Liver (tissue), 9 donors: ENCODE data around the gene QKI. TPM values are rescaled to one million over a fixed set of nuclear protein-coding genes. Genes with fewer than 3 reads are reported as not detected.

ENCODE experiments used
- DNase-seq: peaks from one replicate; pipeline ENCODE4 v3.0.0-alpha.2; 2017; ENCODE audit warnings: low spot score
- H3K27ac ChIP-seq, 2 donors: one replicate each; pipeline ENCODE4 v1.7.0; 2013; ENCODE audit warnings: inconsistent platforms in 2 of 2, low read length in 2 of 2, control low read depth in 1 of 2, low read depth in 1 of 2, mild to moderate bottlenecking in 1 of 2
- H3K27me3 ChIP-seq, 4 donors: one replicate each; pipeline versions ENCODE4 v1.6.1 to v1.7.0; 2013; ENCODE audit warnings: low read length in 3 of 4, inconsistent platforms in 1 of 4, mild to moderate bottlenecking in 1 of 4, moderate library complexity in 1 of 4; ENCODE audit not compliant: control insufficient read depth in 4 of 4, insufficient read depth in 4 of 4
- H3K36me3 ChIP-seq, 4 donors: one replicate each; pipeline versions ENCODE4 v1.6.1 to v1.7.0; 2013; ENCODE audit warnings: low read length in 3 of 4, mild to moderate bottlenecking in 3 of 4, low read depth in 1 of 4, moderate library complexity in 1 of 4; ENCODE audit not compliant: control insufficient read depth in 4 of 4, insufficient read depth in 3 of 4
- H3K4me1 ChIP-seq, 4 donors: one replicate each; pipeline versions ENCODE4 v1.6.1 to v1.7.0; 2013; ENCODE audit warnings: low read length in 3 of 4, mild to moderate bottlenecking in 3 of 4, moderate library complexity in 1 of 4; ENCODE audit not compliant: control insufficient read depth in 4 of 4, insufficient read depth in 4 of 4
- H3K4me3 ChIP-seq, 3 donors: one replicate each; pipeline versions ENCODE4 v1.6.1 to v1.7.0; 2013; ENCODE audit warnings: low read length in 3 of 3, control low read depth in 1 of 3, low read depth in 1 of 3, mild to moderate bottlenecking in 1 of 3
- H3K9ac ChIP-seq, 2 donors: one replicate each; pipeline ENCODE4 v1.7.0; 2013; ENCODE audit warnings: low read length in 2 of 2, mild to moderate bottlenecking in 2 of 2, moderate library complexity in 2 of 2, control low read depth in 1 of 2, low read depth in 1 of 2
- H3K9me3 ChIP-seq, 4 donors: one replicate each; pipeline versions ENCODE4 v1.6.1 to v1.7.0; 2013; ENCODE audit warnings: low read length in 3 of 4; ENCODE audit not compliant: control insufficient read depth in 4 of 4
- ATF3 ChIP-seq: IDR thresholded peaks from 2 replicates; pipeline ENCODE4 v1.6.1; 2016; ENCODE audit warnings: antibody characterized with exemption
- EGR1 ChIP-seq, 2 donors: IDR thresholded peaks; 2 replicates each; pipeline ENCODE4 v1.6.1; 2016 to 2018; ENCODE audit warnings: antibody characterized with exemption in 2 of 2, low read depth in 2 of 2
- FOXA1 ChIP-seq: IDR thresholded peaks from 2 replicates; pipeline ENCODE4 v1.6.1; 2016; ENCODE audit warnings: antibody characterized with exemption
- FOXA2 ChIP-seq: IDR thresholded peaks from 2 replicates; pipeline ENCODE4 v1.6.1; 2016; ENCODE audit warnings: antibody characterized with exemption
- HNF4A ChIP-seq, 2 donors: conservative IDR thresholded peaks; 2 replicates each; pipeline ENCODE4 v1.6.1; 2016; ENCODE audit warnings: antibody characterized with exemption in 2 of 2, mild to moderate bottlenecking in 2 of 2
- HNF4G ChIP-seq: IDR thresholded peaks from 2 replicates; pipeline ENCODE4 v1.6.1; 2016; ENCODE audit warnings: antibody characterized with exemption
- MAX ChIP-seq: IDR thresholded peaks from 2 replicates; pipeline ENCODE4 v1.6.1; 2016; ENCODE audit warnings: antibody characterized with exemption
- NR2F2 ChIP-seq: IDR thresholded peaks from 2 replicates; pipeline ENCODE4 v1.6.1; 2016; ENCODE audit warnings: antibody characterized with exemption
- RAD21 ChIP-seq, 2 donors: IDR thresholded peaks; 2 replicates each; pipeline ENCODE4 v1.6.1; 2016; ENCODE audit warnings: antibody characterized with exemption in 2 of 2, mild to moderate bottlenecking in 2 of 2
- RXRA ChIP-seq, 2 donors: IDR thresholded peaks; 2 replicates each; pipeline ENCODE4 v1.6.1; 2017 to 2018; ENCODE audit warnings: antibody characterized with exemption in 2 of 2, mild to moderate bottlenecking in 1 of 2
- SP1 ChIP-seq: IDR thresholded peaks from 2 replicates; pipeline ENCODE4 v1.6.1; 2018; ENCODE audit warnings: antibody characterized with exemption, mild to moderate bottlenecking
- TAF1 ChIP-seq: conservative IDR thresholded peaks from 2 replicates; pipeline ENCODE4 v1.6.1; 2016; ENCODE audit warnings: antibody characterized with exemption, mild to moderate bottlenecking
- YY1 ChIP-seq: IDR thresholded peaks from 2 replicates; pipeline ENCODE4 v1.6.1; 2016; ENCODE audit warnings: antibody characterized with exemption, mild to moderate bottlenecking
- WGBS: extraction: QIAGEN DNeasy Blood & Tissue Kit; methylation state at CpG from one replicate; pipeline ENCODE4 v1.1.7; 2013; 5-methylcytosine and 5-hydroxymethylcytosine counted together
- polyA plus RNA-seq, 2 donors: library from polyadenylated mRNA; stranded (reverse) in 1 of 2; unstranded in 1 of 2; fragments of 200-250 nt in 1 of 2; fragments of >200 nt in 1 of 2; fragmentation: Nextera tagmentation in 1 of 2; extraction: Ambion mirVana in 1 of 2; gene quantifications; one replicate each; pipeline versions ENCODE4 v1.2.1 to v1.2.3, GENCODE V29; 2013 to 2015
- total RNA-seq, 2 donors: library from RNA; depleted of rRNA; stranded (reverse); fragments of >200 nt; gene quantifications; one replicate each; pipeline ENCODE4 v1.2.3, GENCODE V29; 2014
- TF ChIP-seq, protein P1 (sequence below): IDR thresholded peaks from 2 replicates; pipeline ENCODE4 v1.6.1; 2016; ENCODE audit warnings: antibody characterized with exemption
- TF ChIP-seq, protein P2 (sequence below): fragments of 150-350 bp; IDR thresholded peaks from 2 replicates; pipeline ENCODE4 v1.5.1; 2017; ENCODE audit warnings: improper control_type of control experiment, low read depth, low read length; ENCODE audit not compliant: missing input control
- TF ChIP-seq, protein P3 (sequence below): IDR thresholded peaks from 2 replicates; pipeline ENCODE4 v1.6.1; 2016; ENCODE audit warnings: antibody characterized with exemption, mild to moderate bottlenecking
- donor health status: healthy.
- donor health status: healthy.
- donor health status: healthy.
- donor health status: healthy.
- donor health status: healthy.

Gene QKI
- total and polyA plus RNA-seq, 4 donors = 22.7 to 97.0 (median 56.3) TPM

DNA sequence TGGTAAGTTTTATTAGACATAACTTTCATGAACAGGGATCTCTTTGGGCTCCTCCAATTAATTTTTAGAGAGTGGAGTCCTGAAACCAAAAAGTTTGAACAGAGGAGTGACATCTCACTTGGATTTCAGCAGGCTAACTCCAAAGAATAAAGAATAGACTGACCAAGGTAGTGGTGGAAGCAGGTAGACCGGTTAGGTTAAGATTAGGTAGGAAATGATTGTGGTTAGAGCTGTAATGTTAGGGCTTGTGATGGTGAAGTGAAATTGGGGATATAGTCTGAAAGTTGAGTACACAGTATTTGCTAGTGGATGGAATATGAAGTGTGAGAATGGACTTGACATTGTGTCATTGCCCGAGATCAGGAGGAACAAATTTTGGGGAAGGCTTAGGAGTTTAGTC lies 27.8 kb downstream of the QKI start:
- no peak for TF ChIP-seq HNF4G
- no peak for TF ChIP-seq YY1
- no peak for TF ChIP-seq RAD21 (IDR thresholded peaks at IDR 0.05)
- TF ChIP-seq, protein P1, sequence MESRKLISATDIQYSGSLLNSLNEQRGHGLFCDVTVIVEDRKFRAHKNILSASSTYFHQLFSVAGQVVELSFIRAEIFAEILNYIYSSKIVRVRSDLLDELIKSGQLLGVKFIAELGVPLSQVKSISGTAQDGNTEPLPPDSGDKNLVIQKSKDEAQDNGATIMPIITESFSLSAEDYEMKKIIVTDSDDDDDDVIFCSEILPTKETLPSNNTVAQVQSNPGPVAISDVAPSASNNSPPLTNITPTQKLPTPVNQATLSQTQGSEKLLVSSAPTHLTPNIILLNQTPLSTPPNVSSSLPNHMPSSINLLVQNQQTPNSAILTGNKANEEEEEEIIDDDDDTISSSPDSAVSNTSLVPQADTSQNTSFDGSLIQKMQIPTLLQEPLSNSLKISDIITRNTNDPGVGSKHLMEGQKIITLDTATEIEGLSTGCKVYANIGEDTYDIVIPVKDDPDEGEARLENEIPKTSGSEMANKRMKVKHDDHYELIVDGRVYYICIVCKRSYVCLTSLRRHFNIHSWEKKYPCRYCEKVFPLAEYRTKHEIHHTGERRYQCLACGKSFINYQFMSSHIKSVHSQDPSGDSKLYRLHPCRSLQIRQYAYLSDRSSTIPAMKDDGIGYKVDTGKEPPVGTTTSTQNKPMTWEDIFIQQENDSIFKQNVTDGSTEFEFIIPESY = no peak
- TF ChIP-seq TAF1 = no peak
- TF ChIP-seq HNF4A (conservative IDR thresholded peaks at IDR 0.05) = no peak
- Histone ChIP-seq H3K27ac (no peak overlapping the region), H3K9me3 (no peaks in the 10 kb centered on the region), H3K36me3 (peaks cover 0 to 3% (median 0%) of the 10 kb centered on the region in 4 donors), H3K4me1 (peaks cover 8 to 47% (median 26%) of the 10 kb centered on the region in 4 donors), H3K27me3 (no peaks in the 10 kb centered on the region), H3K9ac (no peak overlapping the region), H3K4me3 (no peak overlapping the region)
- DNase-seq = no peak
- 90% methylated on average over 2 of the region's 2 CpGs for WGBS

GRCh38 chr6:163444077-163444476 lies 29.6 kb downstream of the QKI start:
- 63% methylated on average over 2 of the region's 2 CpGs for WGBS
- Histone ChIP-seq H3K36me3 (peaks cover 0 to 4% (median 0%) of the 10 kb centered on the region in 4 donors), H3K27me3 (no peaks in the 10 kb centered on the region), H3K9me3 (no peaks in the 10 kb centered on the region), H3K4me1 (peaks cover 9 to 45% (median 20%) of the 10 kb centered on the region in 4 donors), H3K4me3 (no peak overlapping the region), H3K27ac (peak overlapping the region in 1 of 2 donors; percentile 35), H3K9ac (no peak overlapping the region)
- DNase-seq = no peak
- TF ChIP-seq FOXA2 = no peak
- TF ChIP-seq, protein P2, sequence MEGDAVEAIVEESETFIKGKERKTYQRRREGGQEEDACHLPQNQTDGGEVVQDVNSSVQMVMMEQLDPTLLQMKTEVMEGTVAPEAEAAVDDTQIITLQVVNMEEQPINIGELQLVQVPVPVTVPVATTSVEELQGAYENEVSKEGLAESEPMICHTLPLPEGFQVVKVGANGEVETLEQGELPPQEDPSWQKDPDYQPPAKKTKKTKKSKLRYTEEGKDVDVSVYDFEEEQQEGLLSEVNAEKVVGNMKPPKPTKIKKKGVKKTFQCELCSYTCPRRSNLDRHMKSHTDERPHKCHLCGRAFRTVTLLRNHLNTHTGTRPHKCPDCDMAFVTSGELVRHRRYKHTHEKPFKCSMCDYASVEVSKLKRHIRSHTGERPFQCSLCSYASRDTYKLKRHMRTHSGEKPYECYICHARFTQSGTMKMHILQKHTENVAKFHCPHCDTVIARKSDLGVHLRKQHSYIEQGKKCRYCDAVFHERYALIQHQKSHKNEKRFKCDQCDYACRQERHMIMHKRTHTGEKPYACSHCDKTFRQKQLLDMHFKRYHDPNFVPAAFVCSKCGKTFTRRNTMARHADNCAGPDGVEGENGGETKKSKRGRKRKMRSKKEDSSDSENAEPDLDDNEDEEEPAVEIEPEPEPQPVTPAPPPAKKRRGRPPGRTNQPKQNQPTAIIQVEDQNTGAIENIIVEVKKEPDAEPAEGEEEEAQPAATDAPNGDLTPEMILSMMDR = no peak
- TF ChIP-seq FOXA1 = no peak
- peak; percentile 48 to 49 for TF ChIP-seq HNF4A (conservative IDR thresholded peaks at IDR 0.05)
- TF ChIP-seq TAF1 = no peak
- no peak for TF ChIP-seq RAD21 (IDR thresholded peaks at IDR 0.05)
- no peak for TF ChIP-seq NR2F2
- TF ChIP-seq EGR1 (IDR thresholded peaks at IDR 0.05; ENCODE audit: low read depth in 2 of 2) = no peak
- peak; percentile 8 for TF ChIP-seq SP1
- TF ChIP-seq YY1 = no peak
- peak in 1 of 2 donors; percentile 37 for TF ChIP-seq RXRA (IDR thresholded peaks at IDR 0.05)
- no peak for TF ChIP-seq ATF3
- TF ChIP-seq, protein P1 = no peak
- peak; percentile 14 for TF ChIP-seq HNF4G
- TF ChIP-seq MAX = no peak
- TF ChIP-seq, protein P3, sequence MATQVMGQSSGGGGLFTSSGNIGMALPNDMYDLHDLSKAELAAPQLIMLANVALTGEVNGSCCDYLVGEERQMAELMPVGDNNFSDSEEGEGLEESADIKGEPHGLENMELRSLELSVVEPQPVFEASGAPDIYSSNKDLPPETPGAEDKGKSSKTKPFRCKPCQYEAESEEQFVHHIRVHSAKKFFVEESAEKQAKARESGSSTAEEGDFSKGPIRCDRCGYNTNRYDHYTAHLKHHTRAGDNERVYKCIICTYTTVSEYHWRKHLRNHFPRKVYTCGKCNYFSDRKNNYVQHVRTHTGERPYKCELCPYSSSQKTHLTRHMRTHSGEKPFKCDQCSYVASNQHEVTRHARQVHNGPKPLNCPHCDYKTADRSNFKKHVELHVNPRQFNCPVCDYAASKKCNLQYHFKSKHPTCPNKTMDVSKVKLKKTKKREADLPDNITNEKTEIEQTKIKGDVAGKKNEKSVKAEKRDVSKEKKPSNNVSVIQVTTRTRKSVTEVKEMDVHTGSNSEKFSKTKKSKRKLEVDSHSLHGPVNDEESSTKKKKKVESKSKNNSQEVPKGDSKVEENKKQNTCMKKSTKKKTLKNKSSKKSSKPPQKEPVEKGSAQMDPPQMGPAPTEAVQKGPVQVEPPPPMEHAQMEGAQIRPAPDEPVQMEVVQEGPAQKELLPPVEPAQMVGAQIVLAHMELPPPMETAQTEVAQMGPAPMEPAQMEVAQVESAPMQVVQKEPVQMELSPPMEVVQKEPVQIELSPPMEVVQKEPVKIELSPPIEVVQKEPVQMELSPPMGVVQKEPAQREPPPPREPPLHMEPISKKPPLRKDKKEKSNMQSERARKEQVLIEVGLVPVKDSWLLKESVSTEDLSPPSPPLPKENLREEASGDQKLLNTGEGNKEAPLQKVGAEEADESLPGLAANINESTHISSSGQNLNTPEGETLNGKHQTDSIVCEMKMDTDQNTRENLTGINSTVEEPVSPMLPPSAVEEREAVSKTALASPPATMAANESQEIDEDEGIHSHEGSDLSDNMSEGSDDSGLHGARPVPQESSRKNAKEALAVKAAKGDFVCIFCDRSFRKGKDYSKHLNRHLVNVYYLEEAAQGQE = no peak
